Measurements from ENCODE around the gene DDX59.

- TF ChIP-seq POLR2A (IDR thresholded peaks at IDR 0.05) (no peak), CTCF (IDR thresholded peaks at IDR 0.05) (no peak)
These were observed 40.5 kb upstream of the DDX59 start for GRCh38 chr1:200710166-200710565.
